Measurements from ENCODE around the gene WDR4. TPM values are rescaled to one million over a fixed set of nuclear protein-coding genes. Genes with fewer than 3 reads are reported as not detected.

Gene WDR4
- total and polyA plus RNA-seq, 9 of the 15 experiments (the other 6 are each of a cell fraction or from before 2014, with no cell fraction given): 5.4 to 95.4 (median 32.1) TPM

GRCh38 chr21:42887326-42887725 is 8.0 kb upstream of the WDR4 start:
- WGBS (ENCODE audit: insufficient coverage, low coverage, missing lambda C conversion rate): 75% methylated on average over 5 of the region's 5 CpGs
- Histone ChIP-seq H3K9ac (ENCODE audit: insufficient read depth in 1 of 2, low read depth in 2 of 2, low read length in 2 of 2) (no peak overlapping the region), H3K4me1 (replicated peaks in 1 of 2; ENCODE audit: control insufficient read depth in 2 of 2, insufficient read depth in 2 of 2, low read length in 2 of 2) (peaks cover under 1 to 8% of the 10 kb centered on the region in 2 experiments; a peak in 3 of 5 replicates), H2AFZ (ENCODE audit: low read depth, low read length) (no peak overlapping the region), H3K9me3 (replicated peaks; ENCODE audit: control insufficient read depth, insufficient read depth, low read depth, low read length) (no peaks in the 10 kb centered on the region), H3K27me3 (ENCODE audit: control insufficient read depth in 2 of 2, insufficient read depth in 2 of 2, low read length in 2 of 2) (no peaks in the 10 kb centered on the region), H3K9me1 (ENCODE audit: control insufficient read depth, insufficient read depth, low read length) (no peaks in the 10 kb centered on the region), H3K4me3 (no peak overlapping the region), H3K36me3 (ENCODE audit: control insufficient read depth, insufficient read depth, low read length) (no peaks in the 10 kb centered on the region), H3K27ac (ENCODE audit: extremely low read depth, low read depth, low read length) (no peak overlapping the region), H3K79me2 (ENCODE audit: control insufficient read depth, insufficient read depth, low read length) (no peaks in the 10 kb centered on the region), H3K4me2 (ENCODE audit: insufficient read depth, low read length) (no peak overlapping the region), H4K20me1 (replicated peaks; ENCODE audit: control insufficient read depth, insufficient read depth, low read length) (no peaks in the 10 kb centered on the region)
- ChIA-PET POLR2A (interaction anchor here (1.4 kb wide), 1 partner anchor 9 kb away, joined by 6 read pairs; no protein-coding TSS in a partner anchor), CTCF (ENCODE audit: low intra/inter-chr PET ratio) (no interaction called here)
- DNase-seq (ENCODE audit: extremely low read depth in 1 of 4, low spot score in 3 of 4) (no peak), ATAC-seq (no peak), FAIRE-seq (no peak)
- no TSS peak for BruUV-seq (replicated peaks)
- intact Hi-C loops (cut with micrococcal nuclease): no loop called here
- no peak for TF ChIP-seq CEBPG (CRISPR knock-in tag; IDR thresholded peaks at IDR 0.05)
- 0 out of 4 replicates have a peak, but pooled peaks of 1 of the 2 experiments have one; percentile 24 for TF ChIP-seq CEBPG (tag; conservative IDR thresholded peaks at IDR 0.05 in 1 of 2, IDR thresholded peaks at IDR 0.05 in 1 of 2)
- no peak for TF ChIP-seq ATF1 (CRISPR knock-in tag; IDR thresholded peaks at IDR 0.05)
- no peak for TF ChIP-seq ATF1 (tag; IDR thresholded peaks at IDR 0.05)
- peak; percentile 17; the same call in 1 of the 2 replicates for TF ChIP-seq CEBPB (tag; IDR thresholded peaks at IDR 0.05)
- TF ChIP-seq ZNF655 (CRISPR knock-in tag; IDR thresholded peaks at IDR 0.05): no peak
- TF ChIP-seq EP300 (IDR thresholded peaks at IDR 0.05; ENCODE audit: low read length): no peak
- in situ Hi-C loops (cut with MboI): no loop called here
